Mesendoderm (in vitro differentiated cells): ENCODE measurements around the gene AFAP1.

ENCODE experiments used
- DNase-seq: peaks from one replicate; pipeline ENCODE4 v3.0.0; 2013
- H2AK5ac ChIP-seq: 2 replicates; pipeline ENCODE4 v1.6.1; 2013; ENCODE audit warnings: low read length, inconsistent platforms
- H2BK120ac ChIP-seq: 2 replicates; pipeline ENCODE4 v1.6.1; 2013; ENCODE audit warnings: low read depth, mild to moderate bottlenecking, low read length, moderate library complexity, mixed read lengths
- H2BK15ac ChIP-seq: replicated peaks from 2 replicates; pipeline ENCODE4 v1.6.1; 2013; ENCODE audit warnings: low read depth, mild to moderate bottlenecking, moderate library complexity
- H2BK5ac ChIP-seq: 2 replicates; pipeline ENCODE4 v1.6.1; 2013; ENCODE audit warnings: low read length, inconsistent platforms
- H3K18ac ChIP-seq: 2 replicates; pipeline ENCODE4 v1.6.1; 2013; ENCODE audit warnings: mild to moderate bottlenecking, low read length, mixed read lengths
- H3K23ac ChIP-seq: one replicate; pipeline ENCODE4 v1.6.1; 2013; ENCODE audit warnings: low read length
- H3K27ac ChIP-seq: 2 replicates; pipeline ENCODE4 v1.5.1; 2013; ENCODE audit warnings: low read depth, mild to moderate bottlenecking, inconsistent platforms, low read length, moderate library complexity
- H3K27me3 ChIP-seq: 2 replicates; pipeline ENCODE4 v1.6.1; 2013; ENCODE audit warnings: low read length, control low read depth, mild to moderate bottlenecking, inconsistent platforms; ENCODE audit not compliant: insufficient read depth, poor library complexity
- H3K36me3 ChIP-seq: 2 replicates; pipeline ENCODE4 v1.6.1; 2013; ENCODE audit warnings: low read length, inconsistent platforms; ENCODE audit not compliant: control insufficient read depth, insufficient read depth
- H3K4ac ChIP-seq: one replicate; pipeline ENCODE4 v1.6.1; 2013; ENCODE audit warnings: low read depth, mild to moderate bottlenecking, low read length, moderate library complexity
- H3K4me1 ChIP-seq: 2 replicates; pipeline ENCODE4 v1.6.1; 2013; ENCODE audit warnings: low read depth, low read length, inconsistent platforms; ENCODE audit not compliant: control insufficient read depth
- H3K4me2 ChIP-seq: 2 replicates; pipeline ENCODE4 v1.6.1; 2013; ENCODE audit warnings: low read length
- H3K4me3 ChIP-seq: 2 replicates; pipeline ENCODE4 v1.5.1; 2013; ENCODE audit warnings: mild to moderate bottlenecking, low read length
- H3K56ac ChIP-seq: one replicate; pipeline ENCODE4 v1.6.1; 2013; ENCODE audit warnings: low read length
- H3K79me1 ChIP-seq: 2 replicates; pipeline ENCODE4 v1.6.1; 2013; ENCODE audit warnings: low read length, inconsistent platforms
- H3K79me2 ChIP-seq: 2 replicates; pipeline ENCODE4 v1.6.1; 2013; ENCODE audit warnings: mild to moderate bottlenecking, low read length; ENCODE audit not compliant: control insufficient read depth, insufficient read depth
- H3K9ac ChIP-seq: 2 replicates; pipeline ENCODE4 v1.6.1; 2013; ENCODE audit warnings: low read length, inconsistent platforms
- H4K5ac ChIP-seq: one replicate; pipeline ENCODE4 v1.6.1; 2013; ENCODE audit warnings: low read length
- H4K8ac ChIP-seq: one replicate; pipeline ENCODE4 v1.6.1; 2013; ENCODE audit warnings: low read depth, mild to moderate bottlenecking, control low read depth, low read length, moderate library complexity
- WGBS: extraction: QIAGEN DNeasy Blood & Tissue Kit; methylation state at CpG from one replicate; pipeline ENCODE4 v1.1.7; 2013; ENCODE audit warnings: low lambda C conversion rate, missing lambda C conversion rate; ENCODE audit not compliant: insufficient coverage; ENCODE audit errors: extremely low coverage; 5-methylcytosine and 5-hydroxymethylcytosine counted together

The AFAP1 gene

DNA sequence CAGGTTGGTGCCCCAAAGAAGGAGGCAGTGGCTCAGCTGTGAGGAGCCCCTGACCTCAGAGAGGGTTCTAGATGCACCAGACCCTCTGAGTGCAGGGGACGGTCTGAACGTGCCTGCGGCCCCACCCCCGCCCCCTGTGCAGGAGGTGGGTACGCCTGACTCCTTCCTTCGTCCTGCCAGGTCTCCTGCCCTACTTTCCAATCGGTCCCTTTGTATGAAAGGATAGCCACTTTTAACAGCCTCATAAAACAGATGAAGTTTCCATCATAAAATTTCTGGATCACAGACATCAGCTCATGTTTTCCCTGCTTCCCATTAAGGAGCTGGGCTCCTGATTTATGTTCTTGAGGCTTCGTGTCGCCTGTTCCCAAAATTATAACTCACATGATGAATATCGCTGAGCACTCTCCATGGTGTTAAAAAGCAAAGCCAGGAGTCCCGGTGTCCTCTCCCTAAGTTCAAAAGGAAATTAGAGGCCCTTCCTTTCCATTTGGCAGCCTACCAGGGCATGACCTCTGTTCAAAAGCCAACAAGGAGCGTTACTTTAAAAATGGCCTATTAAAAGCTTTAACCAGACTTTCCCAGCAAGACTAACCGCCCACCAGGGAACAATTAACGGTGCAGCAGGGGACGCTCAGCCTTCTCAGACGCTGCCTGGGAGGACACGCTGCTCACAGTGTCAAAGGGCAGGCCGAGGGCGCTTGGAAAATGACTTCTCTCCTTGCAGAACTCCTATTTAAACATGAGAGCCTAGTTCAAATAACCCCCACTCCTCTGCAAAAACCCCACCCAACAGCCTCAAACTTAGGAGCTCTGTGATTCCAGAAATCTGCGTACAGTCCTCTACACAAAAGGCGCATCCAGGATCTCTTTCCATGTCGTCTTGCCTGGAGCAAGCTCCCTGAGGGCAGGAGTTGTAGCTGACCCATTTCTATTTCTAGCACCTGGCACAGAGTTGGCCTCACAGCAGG, 181.9 kb downstream of the AFAP1 start:
- H3K4me2 ChIP-seq = no peak overlapping the region
- no peak overlapping the region for H3K18ac ChIP-seq
- H4K5ac ChIP-seq = no peak overlapping the region
- H3K27me3 ChIP-seq = no peaks in the 10 kb centered on the region
- H2AK5ac ChIP-seq = no peak overlapping the region
- no peak overlapping the region for H2BK15ac ChIP-seq
- no peak overlapping the region for H3K56ac ChIP-seq
- H3K79me2 ChIP-seq = no peaks in the 10 kb centered on the region
- no peak overlapping the region for H2BK5ac ChIP-seq
- no peak overlapping the region for H4K8ac ChIP-seq
- no CpG with 5 or more reads among the region's 22 CpGs for WGBS
- no peak overlapping the region for H3K27ac ChIP-seq
- H3K9ac ChIP-seq = no peak overlapping the region
- H3K4ac ChIP-seq = no peak overlapping the region
- no peak for DNase-seq
- no peaks in the 10 kb centered on the region for H3K36me3 ChIP-seq
- H3K23ac ChIP-seq = no peak overlapping the region
- H3K4me3 ChIP-seq = no peak overlapping the region
- no peak overlapping the region for H2BK120ac ChIP-seq
- H3K79me1 ChIP-seq = no peaks in the 10 kb centered on the region
- no peaks in the 10 kb centered on the region for H3K4me1 ChIP-seq

DNA sequence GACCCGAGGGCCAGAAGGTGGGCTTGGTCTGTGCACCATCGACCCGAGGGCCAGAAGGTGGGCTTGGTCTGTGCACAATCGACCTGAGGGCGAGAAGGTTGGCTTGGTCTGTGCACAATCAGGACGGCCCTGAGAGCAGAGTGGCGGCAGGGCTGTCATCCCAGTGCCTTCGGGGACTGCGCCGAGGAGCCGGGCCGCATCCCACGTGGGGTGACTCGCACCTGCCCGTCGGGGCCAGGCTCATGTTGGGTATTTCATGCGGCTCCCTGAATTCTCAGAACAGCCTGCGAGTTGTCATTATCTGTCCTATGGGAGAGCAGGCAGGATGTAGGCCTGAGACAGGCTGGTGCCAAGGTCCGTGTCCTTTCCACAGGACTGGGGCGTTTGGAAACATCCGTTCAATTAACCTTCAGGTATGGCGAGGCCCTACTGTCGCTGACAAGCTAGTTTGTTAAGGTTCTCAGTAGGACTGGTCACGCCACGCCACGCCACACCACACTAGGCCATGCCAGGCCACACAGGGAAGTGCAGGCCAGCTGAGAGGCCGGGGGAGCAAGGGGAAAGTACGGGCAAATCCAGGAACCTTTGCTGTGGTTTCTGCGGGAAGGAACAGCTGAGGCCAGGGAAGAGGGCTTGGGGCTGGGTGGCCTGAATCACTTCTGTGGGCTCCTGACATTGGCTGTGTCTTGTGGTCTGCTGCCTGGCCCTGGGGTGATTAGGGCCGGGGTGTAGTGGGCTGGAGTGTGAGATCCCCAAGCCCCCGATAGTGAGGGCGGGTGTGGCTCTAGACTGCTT, 182.9 kb downstream of the AFAP1 start:
- no peaks in the 10 kb centered on the region for H3K79me2 ChIP-seq
- H3K9ac ChIP-seq = no peak overlapping the region
- H3K4me1 ChIP-seq = no peaks in the 10 kb centered on the region
- H4K5ac ChIP-seq = no peak overlapping the region
- no peak overlapping the region for H2BK120ac ChIP-seq
- H2BK15ac ChIP-seq = no peak overlapping the region
- H3K18ac ChIP-seq = no peak overlapping the region
- WGBS = no CpG with 5 or more reads among the region's 32 CpGs
- no peak overlapping the region for H3K4ac ChIP-seq
- H2BK5ac ChIP-seq = no peak overlapping the region
- DNase-seq = no peak
- no peak overlapping the region for H3K4me3 ChIP-seq
- no peak overlapping the region for H2AK5ac ChIP-seq
- H3K36me3 ChIP-seq = no peaks in the 10 kb centered on the region
- no peak overlapping the region for H3K4me2 ChIP-seq
- H4K8ac ChIP-seq = no peak overlapping the region
- H3K27ac ChIP-seq = no peak overlapping the region
- H3K56ac ChIP-seq = no peak overlapping the region
- no peak overlapping the region for H3K23ac ChIP-seq
- no peaks in the 10 kb centered on the region for H3K27me3 ChIP-seq
- no peaks in the 10 kb centered on the region for H3K79me1 ChIP-seq

DNA sequence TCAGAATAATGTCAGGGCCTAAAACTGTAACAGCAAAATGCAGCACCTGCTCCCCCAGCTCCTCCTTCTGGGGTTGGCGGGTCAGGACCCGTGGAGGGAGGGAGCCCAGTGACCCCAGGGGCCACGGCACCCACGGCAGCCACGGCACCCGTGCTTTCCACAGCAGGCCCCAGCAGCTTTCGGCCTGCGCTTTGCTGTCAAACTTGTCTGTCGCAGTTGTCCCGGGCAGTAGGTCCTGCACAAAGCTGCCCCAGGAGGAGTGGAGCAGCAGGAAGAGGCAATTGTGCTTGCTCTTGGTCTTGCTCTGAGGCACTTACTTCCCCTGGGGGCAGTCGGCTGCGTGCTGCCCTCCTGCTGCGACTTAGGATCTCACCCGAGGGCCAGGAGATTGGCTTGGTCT, 183.6 kb downstream of the AFAP1 start:
- H2BK15ac ChIP-seq = no peak overlapping the region
- H3K9ac ChIP-seq = no peak overlapping the region
- no peaks in the 10 kb centered on the region for H3K79me2 ChIP-seq
- H3K4ac ChIP-seq = no peak overlapping the region
- H4K8ac ChIP-seq = no peak overlapping the region
- H3K27me3 ChIP-seq = no peaks in the 10 kb centered on the region
- H3K4me3 ChIP-seq = no peak overlapping the region
- no peak overlapping the region for H3K4me2 ChIP-seq
- no peak overlapping the region for H2BK120ac ChIP-seq
- no peak overlapping the region for H2BK5ac ChIP-seq
- DNase-seq = no peak
- H3K79me1 ChIP-seq = no peaks in the 10 kb centered on the region
- H4K5ac ChIP-seq = no peak overlapping the region
- H2AK5ac ChIP-seq = no peak overlapping the region
- H3K4me1 ChIP-seq = no peaks in the 10 kb centered on the region
- no peak overlapping the region for H3K18ac ChIP-seq
- H3K23ac ChIP-seq = no peak overlapping the region
- H3K27ac ChIP-seq = no peak overlapping the region
- WGBS = no CpG with 5 or more reads among the region's 14 CpGs
- H3K56ac ChIP-seq = no peak overlapping the region
- no peaks in the 10 kb centered on the region for H3K36me3 ChIP-seq

DNA sequence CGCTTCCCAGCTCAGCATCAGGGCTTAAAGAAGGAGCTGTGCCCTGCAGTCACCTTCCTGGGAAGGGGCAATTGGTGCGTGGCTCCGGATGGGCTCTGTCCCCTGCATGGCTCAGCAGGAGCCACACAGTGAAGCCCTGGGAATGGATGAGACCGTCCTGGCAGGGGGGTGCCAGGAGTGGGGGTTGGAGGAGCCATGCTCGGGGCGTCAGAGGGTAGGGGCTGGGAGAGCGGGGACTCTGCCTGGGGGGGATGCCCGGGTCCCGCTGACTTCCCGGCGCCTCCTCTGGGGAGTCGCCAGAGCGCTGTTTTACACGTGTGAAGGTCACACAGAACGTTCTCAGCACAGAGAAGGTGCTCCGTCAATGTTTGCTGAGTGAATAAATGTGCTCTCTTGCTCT, 184.1 kb downstream of the AFAP1 start:
- no peak overlapping the region for H2BK5ac ChIP-seq
- H3K56ac ChIP-seq = no peak overlapping the region
- no peak overlapping the region for H4K5ac ChIP-seq
- no CpG with 5 or more reads among the region's 16 CpGs for WGBS
- H3K4ac ChIP-seq = no peak overlapping the region
- H3K79me2 ChIP-seq = no peaks in the 10 kb centered on the region
- no peak overlapping the region for H3K18ac ChIP-seq
- no peak for DNase-seq
- H4K8ac ChIP-seq = no peak overlapping the region
- H2AK5ac ChIP-seq = no peak overlapping the region
- no peak overlapping the region for H3K27ac ChIP-seq
- no peaks in the 10 kb centered on the region for H3K27me3 ChIP-seq
- no peak overlapping the region for H2BK15ac ChIP-seq
- H3K4me2 ChIP-seq = no peak overlapping the region
- no peak overlapping the region for H3K4me3 ChIP-seq
- H3K23ac ChIP-seq = no peak overlapping the region
- H3K4me1 ChIP-seq = no peaks in the 10 kb centered on the region
- no peak overlapping the region for H2BK120ac ChIP-seq
- H3K79me1 ChIP-seq = no peaks in the 10 kb centered on the region
- H3K36me3 ChIP-seq = no peaks in the 10 kb centered on the region
- no peak overlapping the region for H3K9ac ChIP-seq

GRCh38 chr4:7754565-7755262, 184.9 kb downstream of the AFAP1 start:
- Histone ChIP-seq H3K36me3 (no peaks in the 10 kb centered on the region), H3K4me3 (no peak overlapping the region), H3K56ac (no peak overlapping the region), H3K79me1 (no peaks in the 10 kb centered on the region), H3K18ac (no peak overlapping the region), H2BK120ac (no peak overlapping the region), H2AK5ac (no peak overlapping the region), H3K27me3 (no peaks in the 10 kb centered on the region), H3K27ac (no peak overlapping the region), H3K4me1 (no peaks in the 10 kb centered on the region), H2BK15ac (no peak overlapping the region), H4K5ac (no peak overlapping the region), H3K9ac (no peak overlapping the region), H2BK5ac (no peak overlapping the region), H3K4me2 (no peak overlapping the region), H4K8ac (no peak overlapping the region), H3K23ac (no peak overlapping the region), H3K4ac (no peak overlapping the region), H3K79me2 (no peaks in the 10 kb centered on the region)
- WGBS = no CpG with 5 or more reads among the region's 21 CpGs
- DNase-seq = no peak
